Measurements from ENCODE around the gene TUFT1. TPM values are rescaled to one million over a fixed set of nuclear protein-coding genes. Genes with fewer than 3 reads are reported as not detected.

TUFT1 gene
- total and polyA plus RNA-seq, 2 of the 8 experiments (the other 6 are each of a cell fraction or from before 2014, with no cell fraction given): 7.3 to 10.4 TPM

DNA sequence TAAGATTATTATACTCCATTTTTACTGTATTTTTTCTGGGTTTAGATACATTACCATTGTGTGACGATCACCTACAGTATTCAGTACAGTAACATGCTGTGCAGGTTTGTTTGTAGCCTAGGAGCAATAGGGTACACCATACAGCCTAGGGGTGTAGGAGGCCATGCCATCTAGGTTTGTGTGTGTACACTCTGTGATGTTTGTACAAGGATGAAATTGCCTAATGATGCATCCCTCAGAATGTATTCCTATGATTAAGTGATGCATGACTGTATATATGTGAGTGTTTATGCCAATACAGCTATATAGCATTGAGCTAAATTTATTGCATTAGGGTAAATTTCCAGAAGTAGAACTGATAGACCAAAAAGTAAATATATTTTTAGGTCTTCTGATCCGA is 23.3 kb downstream of the TUFT1 start (continued):
- TF ChIP-seq BACH1 (IDR thresholded peaks at IDR 0.05; ENCODE audit: low read length): no peak
- TF ChIP-seq, protein P1, sequence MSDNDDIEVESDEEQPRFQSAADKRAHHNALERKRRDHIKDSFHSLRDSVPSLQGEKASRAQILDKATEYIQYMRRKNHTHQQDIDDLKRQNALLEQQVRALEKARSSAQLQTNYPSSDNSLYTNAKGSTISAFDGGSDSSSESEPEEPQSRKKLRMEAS (IDR thresholded peaks at IDR 0.05): no peak
